ENCODE data around the gene BRINP3. TPM values are rescaled to one million over a fixed set of nuclear protein-coding genes. Genes with fewer than 3 reads are reported as not detected.

Gene BRINP3
- total RNA-seq, 1 donor, result not detected

- DNase-seq (ENCODE audit: insufficient read length, low spot score, missing footprints), result no peak
- Histone ChIP-seq H3K79me2 (ENCODE audit: insufficient read depth, low read length) (no peaks in the 10 kb centered on the region), H3K27me3 (ENCODE audit: insufficient read depth, low read length) (no peaks in the 10 kb centered on the region), H2AFZ (ENCODE audit: low read length) (no peak overlapping the region), H3K36me3 (ENCODE audit: insufficient read depth, low read length) (no peaks in the 10 kb centered on the region), H3K27ac (ENCODE audit: low read depth, low read length) (no peak overlapping the region), H3K4me2 (ENCODE audit: insufficient read depth, low read length) (no peak overlapping the region), H3K4me3 (ENCODE audit: insufficient read depth, low read length) (no peak overlapping the region), H3K4me1 (ENCODE audit: insufficient read depth, low read length) (no peaks in the 10 kb centered on the region), H4K20me1 (ENCODE audit: insufficient read depth, low read length) (no peaks in the 10 kb centered on the region), H3K9me3 (ENCODE audit: low read depth, low read length) (peaks cover 4% of the 10 kb centered on the region)
- no peak for TF ChIP-seq CTCF (IDR thresholded peaks at IDR 0.05; ENCODE audit: extremely low read depth, low read depth, low read length)
These were observed 302.3 kb downstream of the BRINP3 start for GRCh38 chr1:190175320-190175719.

GRCh38 chr1:190172651-190173430, 304.8 kb downstream of the BRINP3 start:
- H3K27ac ChIP-seq (ENCODE audit: low read depth, low read length), result no peak overlapping the region
- H2AFZ ChIP-seq (ENCODE audit: low read length), result no peak overlapping the region
- H4K20me1 ChIP-seq (ENCODE audit: insufficient read depth, low read length), result no peaks in the 10 kb centered on the region
- H3K36me3 ChIP-seq (ENCODE audit: insufficient read depth, low read length), result no peaks in the 10 kb centered on the region
- no peaks in the 10 kb centered on the region for H3K27me3 ChIP-seq (ENCODE audit: insufficient read depth, low read length)
- H3K4me1 ChIP-seq (ENCODE audit: insufficient read depth, low read length), result no peaks in the 10 kb centered on the region
- TF ChIP-seq CTCF (IDR thresholded peaks at IDR 0.05; ENCODE audit: extremely low read depth, low read depth, low read length), result no peak
- H3K9me3 ChIP-seq (ENCODE audit: low read depth, low read length), result peaks cover 4% of the 10 kb centered on the region
- H3K79me2 ChIP-seq (ENCODE audit: insufficient read depth, low read length), result no peaks in the 10 kb centered on the region
- no peak overlapping the region for H3K4me3 ChIP-seq (ENCODE audit: insufficient read depth, low read length)
- no peak overlapping the region for H3K4me2 ChIP-seq (ENCODE audit: insufficient read depth, low read length)
- DNase-seq (ENCODE audit: insufficient read length, low spot score, missing footprints), result no peak

DNA sequence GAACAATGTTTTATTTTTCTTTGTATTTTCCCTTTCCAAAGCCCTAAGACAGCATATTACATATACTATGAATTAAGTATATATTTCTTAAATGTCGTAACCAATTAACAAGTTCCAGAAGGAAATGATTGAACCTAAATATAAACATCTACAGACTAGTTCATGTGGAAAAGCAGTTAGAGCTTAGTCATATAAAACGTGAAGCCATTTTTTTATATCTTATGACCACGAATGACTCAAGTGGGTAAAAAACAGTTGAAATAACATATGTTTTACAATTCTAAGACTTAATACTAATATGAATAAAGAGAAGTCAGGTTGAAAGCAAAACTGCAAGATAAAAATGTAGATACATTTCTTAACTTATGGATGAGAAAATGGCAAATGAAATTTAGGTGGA, 307.3 kb downstream of the BRINP3 start:
- H3K79me2 ChIP-seq (ENCODE audit: insufficient read depth, low read length), result no peaks in the 10 kb centered on the region
- TF ChIP-seq CTCF (IDR thresholded peaks at IDR 0.05; ENCODE audit: extremely low read depth, low read depth, low read length), result no peak
- DNase-seq (ENCODE audit: insufficient read length, low spot score, missing footprints), result no peak
- no peaks in the 10 kb centered on the region for H3K27me3 ChIP-seq (ENCODE audit: insufficient read depth, low read length)
- no peak overlapping the region for H3K4me2 ChIP-seq (ENCODE audit: insufficient read depth, low read length)
- peak overlapping the region; percentile 23 for H3K27ac ChIP-seq (ENCODE audit: low read depth, low read length)
- no peaks in the 10 kb centered on the region for H4K20me1 ChIP-seq (ENCODE audit: insufficient read depth, low read length)
- no peak overlapping the region for H3K4me3 ChIP-seq (ENCODE audit: insufficient read depth, low read length)
- no peaks in the 10 kb centered on the region for H3K4me1 ChIP-seq (ENCODE audit: insufficient read depth, low read length)
- H3K36me3 ChIP-seq (ENCODE audit: insufficient read depth, low read length), result no peaks in the 10 kb centered on the region
- H2AFZ ChIP-seq (ENCODE audit: low read length), result no peak overlapping the region
- H3K9me3 ChIP-seq (ENCODE audit: low read depth, low read length), result peaks cover 4% of the 10 kb centered on the region

GRCh38 chr1:190169311-190170067, 308.2 kb downstream of the BRINP3 start:
- Histone ChIP-seq H3K27me3 (ENCODE audit: insufficient read depth, low read length) (no peaks in the 10 kb centered on the region), H3K4me3 (ENCODE audit: insufficient read depth, low read length) (no peak overlapping the region), H3K4me1 (ENCODE audit: insufficient read depth, low read length) (no peaks in the 10 kb centered on the region), H3K9me3 (ENCODE audit: low read depth, low read length) (peaks cover 4% of the 10 kb centered on the region), H3K4me2 (ENCODE audit: insufficient read depth, low read length) (no peak overlapping the region), H2AFZ (ENCODE audit: low read length) (no peak overlapping the region), H4K20me1 (ENCODE audit: insufficient read depth, low read length) (no peaks in the 10 kb centered on the region), H3K27ac (ENCODE audit: low read depth, low read length) (peak overlapping the region; percentile 32), H3K79me2 (ENCODE audit: insufficient read depth, low read length) (no peaks in the 10 kb centered on the region), H3K36me3 (ENCODE audit: insufficient read depth, low read length) (no peaks in the 10 kb centered on the region)
- DNase-seq (ENCODE audit: insufficient read length, low spot score, missing footprints), result no peak
- no peak for TF ChIP-seq CTCF (IDR thresholded peaks at IDR 0.05; ENCODE audit: extremely low read depth, low read depth, low read length)
